AG04450 (cell line): ENCODE results near the gene MSI2. TPM values are rescaled to one million over a fixed set of nuclear protein-coding genes. Genes with fewer than 3 reads are reported as not detected.

Experiments
- CTCF ChIA-PET: fragments of 300-600, 350-600 bp; formaldehyde crosslinking; extraction: SDS; loops from one replicate; lab custom pipeline; 2022; ENCODE audit warnings: antibody characterized with exemption, inconsistent platforms; lab: Charles Lee
- POLR2A ChIA-PET: fragments of 350-600 bp; formaldehyde crosslinking; extraction: SDS; loops from one replicate; lab custom pipeline; 2021; ENCODE audit warnings: antibody characterized with exemption, inconsistent platforms; lab: Yijun Ruan, JAX
- DNase-seq: peaks from one replicate; pipeline ENCODE4 v3.0.0-alpha.2; 2011; ENCODE audit warnings: low read depth, low spot score
- H3K27ac ChIP-seq: one replicate; pipeline ENCODE4 v1.5.1; 2012; ENCODE audit warnings: low read depth, low read length, control low read depth
- H3K27me3 ChIP-seq: one replicate; pipeline ENCODE4 v1.6.0; 2012; ENCODE audit warnings: low read length; ENCODE audit not compliant: control insufficient read depth, insufficient read depth
- H3K4me3 ChIP-seq: 2 replicates; pipeline ENCODE4 v1.5.1; 2011; ENCODE audit warnings: mild to moderate bottlenecking, low read depth, low read length, control low read depth
- H3K9me3 ChIP-seq: 2 replicates; pipeline ENCODE4 v1.5.1; 2012; ENCODE audit warnings: low read length; ENCODE audit not compliant: control insufficient read depth, insufficient read depth
- polyA plus RNA-seq: library from polyadenylated mRNA; depleted of rRNA; stranded (reverse); fragments of >200 nt; gene quantifications from 2 replicates; pipeline ENCODE4 v1.2.3, GENCODE V29; 2011
- TF ChIP-seq, protein P1 (sequence below): IDR thresholded peaks from 2 replicates; pipeline ENCODE4 v1.5.1; 2011; ENCODE audit warnings: low read depth, low read length, control low read depth, inconsistent platforms

The MSI2 gene
- polyA plus RNA-seq, 1 experiment, result 26.2 TPM

DNA sequence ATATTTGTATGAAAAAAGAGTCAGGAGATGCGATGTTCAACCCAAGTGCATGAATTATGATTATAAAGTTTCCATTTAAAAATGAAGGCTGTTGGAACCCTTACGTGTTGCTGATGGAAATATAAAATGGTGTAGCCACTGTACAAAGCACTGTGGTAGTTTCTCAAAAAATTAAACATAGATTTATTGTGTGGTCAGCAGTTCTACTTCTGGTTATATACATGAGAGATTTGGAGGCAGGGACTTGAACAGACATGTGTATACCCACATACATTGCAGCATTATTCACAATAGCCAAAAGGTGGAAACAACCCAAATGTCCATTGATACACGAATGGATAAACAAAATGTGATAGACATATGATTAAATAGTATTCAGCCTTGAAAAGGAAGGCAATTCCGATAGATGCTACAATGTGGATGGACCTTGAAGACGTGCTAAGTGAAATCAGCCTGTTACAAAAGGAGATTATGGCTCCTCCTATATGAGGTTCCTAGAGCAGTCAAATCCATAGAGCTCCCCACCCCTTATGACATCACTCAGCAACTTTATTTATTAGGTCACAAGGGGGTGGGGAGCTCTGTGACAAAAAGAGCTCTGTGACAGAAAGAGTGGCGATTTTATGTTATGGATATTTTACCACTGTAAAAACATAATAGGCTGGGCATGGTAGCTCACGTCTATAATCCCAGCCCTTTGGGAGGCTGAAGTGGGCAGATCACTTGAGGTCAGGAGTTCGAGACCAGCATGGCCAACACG lies 106.7 kb downstream of the MSI2 start:
- TF ChIP-seq, protein P1, sequence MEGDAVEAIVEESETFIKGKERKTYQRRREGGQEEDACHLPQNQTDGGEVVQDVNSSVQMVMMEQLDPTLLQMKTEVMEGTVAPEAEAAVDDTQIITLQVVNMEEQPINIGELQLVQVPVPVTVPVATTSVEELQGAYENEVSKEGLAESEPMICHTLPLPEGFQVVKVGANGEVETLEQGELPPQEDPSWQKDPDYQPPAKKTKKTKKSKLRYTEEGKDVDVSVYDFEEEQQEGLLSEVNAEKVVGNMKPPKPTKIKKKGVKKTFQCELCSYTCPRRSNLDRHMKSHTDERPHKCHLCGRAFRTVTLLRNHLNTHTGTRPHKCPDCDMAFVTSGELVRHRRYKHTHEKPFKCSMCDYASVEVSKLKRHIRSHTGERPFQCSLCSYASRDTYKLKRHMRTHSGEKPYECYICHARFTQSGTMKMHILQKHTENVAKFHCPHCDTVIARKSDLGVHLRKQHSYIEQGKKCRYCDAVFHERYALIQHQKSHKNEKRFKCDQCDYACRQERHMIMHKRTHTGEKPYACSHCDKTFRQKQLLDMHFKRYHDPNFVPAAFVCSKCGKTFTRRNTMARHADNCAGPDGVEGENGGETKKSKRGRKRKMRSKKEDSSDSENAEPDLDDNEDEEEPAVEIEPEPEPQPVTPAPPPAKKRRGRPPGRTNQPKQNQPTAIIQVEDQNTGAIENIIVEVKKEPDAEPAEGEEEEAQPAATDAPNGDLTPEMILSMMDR, result no peak
- Histone ChIP-seq H3K4me3 (no peak overlapping the region), H3K27ac (no peak overlapping the region), H3K27me3 (no peaks in the 10 kb centered on the region), H3K9me3 (no peaks in the 10 kb centered on the region)
- ChIA-PET CTCF (no interaction called here), POLR2A (no interaction called here)
- DNase-seq, result no peak

- H3K27me3 ChIP-seq, result no peaks in the 10 kb centered on the region
- no peak overlapping the region for H3K27ac ChIP-seq
- no peak overlapping the region for H3K4me3 ChIP-seq
- DNase-seq, result no peak
- ChIA-PET CTCF (no interaction called here), POLR2A (no interaction called here)
- TF ChIP-seq, protein P1, result no peak
- H3K9me3 ChIP-seq, result no peaks in the 10 kb centered on the region
Measured at GRCh38 chr17:57363580-57363979, 107.3 kb downstream of the MSI2 start.

GRCh38 chr17:57363998-57364643 lies 107.8 kb downstream of the MSI2 start:
- TF ChIP-seq, protein P1, result no peak
- H3K27me3 ChIP-seq, result no peaks in the 10 kb centered on the region
- DNase-seq, result no peak
- H3K27ac ChIP-seq, result no peak overlapping the region
- ChIA-PET POLR2A (no interaction called here), CTCF (no interaction called here)
- no peaks in the 10 kb centered on the region for H3K9me3 ChIP-seq
- no peak overlapping the region for H3K4me3 ChIP-seq

- DNase-seq, result no peak
- TF ChIP-seq, protein P1, result no peak
- ChIA-PET CTCF (interaction anchor here (1.4 to 1.5 kb wide), 2 partner anchors 121 to 122 kb away, joined by 3 to 5 read pairs; no protein-coding TSS in a partner anchor), POLR2A (no interaction called here)
- Histone ChIP-seq H3K9me3 (no peaks in the 10 kb centered on the region), H3K27me3 (no peaks in the 10 kb centered on the region), H3K27ac (no peak overlapping the region), H3K4me3 (no peak overlapping the region)
Measured at GRCh38 chr17:57365420-57365819, 109.1 kb downstream of the MSI2 start.

DNA sequence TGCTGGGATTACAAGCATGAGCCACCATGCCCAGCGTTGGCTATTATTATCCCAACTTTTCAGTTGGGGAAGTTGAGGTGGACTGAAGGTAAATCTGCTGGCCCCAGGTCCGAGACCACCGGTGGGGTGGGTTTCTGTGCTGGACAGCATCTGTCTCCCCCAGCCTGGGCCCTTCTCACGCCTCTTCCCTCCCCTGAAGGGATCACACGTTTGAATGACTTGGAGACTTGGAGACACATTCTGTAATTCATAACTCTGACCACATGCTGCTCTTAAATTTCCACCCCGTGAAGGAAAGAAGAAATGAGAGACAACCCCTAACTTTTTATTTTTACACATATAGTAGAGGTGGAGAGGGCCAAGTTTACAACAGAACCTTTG lies 109.8 kb downstream of the MSI2 start:
- TF ChIP-seq, protein P1, result no peak
- CTCF ChIA-PET, result interaction anchor here (1.4 to 1.5 kb wide), 2 partner anchors 122 to 123 kb away, joined by 3 to 5 read pairs; no protein-coding TSS in a partner anchor
- H3K4me3 ChIP-seq, result no peak overlapping the region
- H3K27me3 ChIP-seq, result no peaks in the 10 kb centered on the region
- no peak for DNase-seq
- POLR2A ChIA-PET, result no interaction called here
- no peak overlapping the region for H3K27ac ChIP-seq
- H3K9me3 ChIP-seq, result no peaks in the 10 kb centered on the region
